Liver (tissue), 9 donors: ENCODE results near the gene GADD45B. TPM values are rescaled to one million over a fixed set of nuclear protein-coding genes. Genes with fewer than 3 reads are reported as not detected.

Source experiments
- DNase-seq: peaks from one replicate; pipeline ENCODE4 v3.0.0-alpha.2; 2017; ENCODE audit warnings: low spot score
- H3K27ac ChIP-seq, 2 donors: one replicate each; pipeline ENCODE4 v1.7.0; 2013; ENCODE audit warnings: inconsistent platforms in 2 of 2, low read length in 2 of 2, control low read depth in 1 of 2, low read depth in 1 of 2, mild to moderate bottlenecking in 1 of 2
- H3K27me3 ChIP-seq, 4 donors: one replicate each; pipeline versions ENCODE4 v1.6.1 to v1.7.0; 2013; ENCODE audit warnings: low read length in 3 of 4, inconsistent platforms in 1 of 4, mild to moderate bottlenecking in 1 of 4, moderate library complexity in 1 of 4; ENCODE audit not compliant: control insufficient read depth in 4 of 4, insufficient read depth in 4 of 4
- H3K36me3 ChIP-seq, 4 donors: one replicate each; pipeline versions ENCODE4 v1.6.1 to v1.7.0; 2013; ENCODE audit warnings: low read length in 3 of 4, mild to moderate bottlenecking in 3 of 4, low read depth in 1 of 4, moderate library complexity in 1 of 4; ENCODE audit not compliant: control insufficient read depth in 4 of 4, insufficient read depth in 3 of 4
- H3K4me1 ChIP-seq, 4 donors: one replicate each; pipeline versions ENCODE4 v1.6.1 to v1.7.0; 2013; ENCODE audit warnings: low read length in 3 of 4, mild to moderate bottlenecking in 3 of 4, moderate library complexity in 1 of 4; ENCODE audit not compliant: control insufficient read depth in 4 of 4, insufficient read depth in 4 of 4
- H3K4me3 ChIP-seq, 3 donors: one replicate each; pipeline versions ENCODE4 v1.6.1 to v1.7.0; 2013; ENCODE audit warnings: low read length in 3 of 3, control low read depth in 1 of 3, low read depth in 1 of 3, mild to moderate bottlenecking in 1 of 3
- H3K9ac ChIP-seq, 2 donors: one replicate each; pipeline ENCODE4 v1.7.0; 2013; ENCODE audit warnings: low read length in 2 of 2, mild to moderate bottlenecking in 2 of 2, moderate library complexity in 2 of 2, control low read depth in 1 of 2, low read depth in 1 of 2
- H3K9me3 ChIP-seq, 4 donors: one replicate each; pipeline versions ENCODE4 v1.6.1 to v1.7.0; 2013; ENCODE audit warnings: low read length in 3 of 4; ENCODE audit not compliant: control insufficient read depth in 4 of 4
- ATF3 ChIP-seq: IDR thresholded peaks from 2 replicates; pipeline ENCODE4 v1.6.1; 2016; ENCODE audit warnings: antibody characterized with exemption
- EGR1 ChIP-seq, 2 donors: IDR thresholded peaks; 2 replicates each; pipeline ENCODE4 v1.6.1; 2016 to 2018; ENCODE audit warnings: antibody characterized with exemption in 2 of 2, low read depth in 2 of 2
- FOXA1 ChIP-seq: IDR thresholded peaks from 2 replicates; pipeline ENCODE4 v1.6.1; 2016; ENCODE audit warnings: antibody characterized with exemption
- FOXA2 ChIP-seq: IDR thresholded peaks from 2 replicates; pipeline ENCODE4 v1.6.1; 2016; ENCODE audit warnings: antibody characterized with exemption
- GABPA ChIP-seq, 2 donors: IDR thresholded peaks in 1 of 2; conservative IDR thresholded peaks in 1 of 2; 2 replicates each; pipeline ENCODE4 v1.6.1; 2016; ENCODE audit warnings: antibody characterized with exemption in 2 of 2, mild to moderate bottlenecking in 1 of 2, moderate library complexity in 1 of 2
- HNF4A ChIP-seq, 2 donors: conservative IDR thresholded peaks; 2 replicates each; pipeline ENCODE4 v1.6.1; 2016; ENCODE audit warnings: antibody characterized with exemption in 2 of 2, mild to moderate bottlenecking in 2 of 2
- HNF4G ChIP-seq: IDR thresholded peaks from 2 replicates; pipeline ENCODE4 v1.6.1; 2016; ENCODE audit warnings: antibody characterized with exemption
- JUND ChIP-seq, 2 donors: IDR thresholded peaks; 2 replicates each; pipeline ENCODE4 v1.6.1; 2016; ENCODE audit warnings: antibody characterized with exemption in 2 of 2
- NR2F2 ChIP-seq: IDR thresholded peaks from 2 replicates; pipeline ENCODE4 v1.6.1; 2016; ENCODE audit warnings: antibody characterized with exemption
- RAD21 ChIP-seq, 2 donors: IDR thresholded peaks; 2 replicates each; pipeline ENCODE4 v1.6.1; 2016; ENCODE audit warnings: antibody characterized with exemption in 2 of 2, mild to moderate bottlenecking in 2 of 2
- SP1 ChIP-seq: IDR thresholded peaks from 2 replicates; pipeline ENCODE4 v1.6.1; 2018; ENCODE audit warnings: antibody characterized with exemption, mild to moderate bottlenecking
- YY1 ChIP-seq: IDR thresholded peaks from 2 replicates; pipeline ENCODE4 v1.6.1; 2016; ENCODE audit warnings: antibody characterized with exemption, mild to moderate bottlenecking
- ZBTB33 ChIP-seq: IDR thresholded peaks from 2 replicates; pipeline ENCODE4 v1.6.1; 2016; ENCODE audit warnings: antibody characterized with exemption
- WGBS: extraction: QIAGEN DNeasy Blood & Tissue Kit; methylation state at CpG from one replicate; pipeline ENCODE4 v1.1.7; 2013; 5-methylcytosine and 5-hydroxymethylcytosine counted together
- polyA plus RNA-seq, 2 donors: library from polyadenylated mRNA; stranded (reverse) in 1 of 2; unstranded in 1 of 2; fragments of 200-250 nt in 1 of 2; fragments of >200 nt in 1 of 2; fragmentation: Nextera tagmentation in 1 of 2; extraction: Ambion mirVana in 1 of 2; gene quantifications; one replicate each; pipeline versions ENCODE4 v1.2.1 to v1.2.3, GENCODE V29; 2013 to 2015
- total RNA-seq, 2 donors: library from RNA; depleted of rRNA; stranded (reverse); fragments of >200 nt; gene quantifications; one replicate each; pipeline ENCODE4 v1.2.3, GENCODE V29; 2014
- TF ChIP-seq, protein P1 (sequence below): fragments of 150-350 bp; IDR thresholded peaks from 2 replicates; pipeline ENCODE4 v1.5.1; 2017; ENCODE audit warnings: improper control_type of control experiment, low read depth, low read length; ENCODE audit not compliant: missing input control
- TF ChIP-seq, protein P2 (sequence below): IDR thresholded peaks from 2 replicates; pipeline ENCODE4 v1.6.1; 2016; ENCODE audit warnings: antibody characterized with exemption
- donor health status: healthy.
- donor health status: healthy.
- donor health status: healthy.
- donor health status: healthy.
- donor health status: healthy.

The GADD45B gene
- total and polyA plus RNA-seq, 4 donors, result 11.6 to 86.3 (median 82.4) TPM

DNA sequence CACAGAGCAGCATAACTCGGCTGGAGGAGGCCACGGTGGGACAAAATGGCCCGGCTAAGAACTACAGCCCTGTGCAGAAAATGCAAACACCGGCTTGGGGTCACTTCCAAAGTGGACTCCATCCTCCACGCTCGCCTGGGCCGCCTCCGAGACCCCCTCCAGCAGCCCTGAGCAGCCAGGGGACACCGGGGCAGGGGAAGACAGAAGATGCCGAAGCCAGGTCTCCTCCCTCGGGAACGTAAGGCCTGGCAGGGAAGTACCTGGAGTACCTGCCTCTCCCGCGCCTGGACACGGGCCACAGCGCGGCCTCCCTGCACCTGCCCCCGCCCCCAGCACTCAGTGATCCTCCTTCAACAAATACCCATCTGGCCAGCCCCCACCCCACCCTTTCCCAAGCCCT lies 24.2 kb upstream of the GADD45B start:
- H3K9ac ChIP-seq, result no peak overlapping the region
- TF ChIP-seq HNF4A (conservative IDR thresholded peaks at IDR 0.05) (no peak), YY1 (no peak), GABPA (IDR thresholded peaks at IDR 0.05 in 1 of 2, conservative IDR thresholded peaks at IDR 0.05 in 1 of 2) (no peak), SP1 (no peak), RAD21 (IDR thresholded peaks at IDR 0.05) (no peak), FOXA1 (no peak), FOXA2 (no peak), ATF3 (no peak), EGR1 (IDR thresholded peaks at IDR 0.05; ENCODE audit: low read depth in 2 of 2) (no peak), JUND (IDR thresholded peaks at IDR 0.05) (no peak), ZBTB33 (no peak)
- TF ChIP-seq, protein P1, sequence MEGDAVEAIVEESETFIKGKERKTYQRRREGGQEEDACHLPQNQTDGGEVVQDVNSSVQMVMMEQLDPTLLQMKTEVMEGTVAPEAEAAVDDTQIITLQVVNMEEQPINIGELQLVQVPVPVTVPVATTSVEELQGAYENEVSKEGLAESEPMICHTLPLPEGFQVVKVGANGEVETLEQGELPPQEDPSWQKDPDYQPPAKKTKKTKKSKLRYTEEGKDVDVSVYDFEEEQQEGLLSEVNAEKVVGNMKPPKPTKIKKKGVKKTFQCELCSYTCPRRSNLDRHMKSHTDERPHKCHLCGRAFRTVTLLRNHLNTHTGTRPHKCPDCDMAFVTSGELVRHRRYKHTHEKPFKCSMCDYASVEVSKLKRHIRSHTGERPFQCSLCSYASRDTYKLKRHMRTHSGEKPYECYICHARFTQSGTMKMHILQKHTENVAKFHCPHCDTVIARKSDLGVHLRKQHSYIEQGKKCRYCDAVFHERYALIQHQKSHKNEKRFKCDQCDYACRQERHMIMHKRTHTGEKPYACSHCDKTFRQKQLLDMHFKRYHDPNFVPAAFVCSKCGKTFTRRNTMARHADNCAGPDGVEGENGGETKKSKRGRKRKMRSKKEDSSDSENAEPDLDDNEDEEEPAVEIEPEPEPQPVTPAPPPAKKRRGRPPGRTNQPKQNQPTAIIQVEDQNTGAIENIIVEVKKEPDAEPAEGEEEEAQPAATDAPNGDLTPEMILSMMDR, result no peak
- TF ChIP-seq, protein P2, sequence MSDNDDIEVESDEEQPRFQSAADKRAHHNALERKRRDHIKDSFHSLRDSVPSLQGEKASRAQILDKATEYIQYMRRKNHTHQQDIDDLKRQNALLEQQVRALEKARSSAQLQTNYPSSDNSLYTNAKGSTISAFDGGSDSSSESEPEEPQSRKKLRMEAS, result no peak
- no peaks in the 10 kb centered on the region for H3K9me3 ChIP-seq
- no peak overlapping the region for H3K27ac ChIP-seq
- DNase-seq, result no peak
- WGBS, result 95% methylated on average over 18 of the region's 18 CpGs
- H3K4me3 ChIP-seq, result no peak overlapping the region
- peaks cover 5 to 12% (median 9%) of the 10 kb centered on the region in 4 donors for H3K4me1 ChIP-seq
- no peaks in the 10 kb centered on the region for H3K36me3 ChIP-seq
- no peaks in the 10 kb centered on the region for H3K27me3 ChIP-seq

- no peaks in the 10 kb centered on the region for H3K27me3 ChIP-seq
- H3K9ac ChIP-seq, result no peak overlapping the region
- no peak overlapping the region for H3K4me3 ChIP-seq
- no peaks in the 10 kb centered on the region for H3K9me3 ChIP-seq
- WGBS, result 95% methylated on average over 19 of the region's 19 CpGs
- H3K27ac ChIP-seq, result no peak overlapping the region
- TF ChIP-seq SP1 (no peak), JUND (IDR thresholded peaks at IDR 0.05) (no peak), FOXA1 (no peak), HNF4G (no peak), HNF4A (conservative IDR thresholded peaks at IDR 0.05) (no peak), NR2F2 (no peak), ZBTB33 (no peak), FOXA2 (no peak)
- TF ChIP-seq, protein P2, result no peak
- no peak for DNase-seq
- peaks cover 5 to 23% (median 15%) of the 10 kb centered on the region in 4 donors for H3K4me1 ChIP-seq
- H3K36me3 ChIP-seq, result no peaks in the 10 kb centered on the region
Measured at GRCh38 chr19:2453431-2454025, 22.4 kb upstream of the GADD45B start.
